Osteoblast (primary cell): ENCODE measurements around the gene DPM3. TPM values are rescaled to one million over a fixed set of nuclear protein-coding genes. Genes with fewer than 3 reads are reported as not detected.
A peak's percentile ranks its signal among the peaks of the same experiment; 100 is the strongest.
"Not testable (repeated sequence)": the region's sequence is repeated elsewhere in the genome, so short reads cannot be mapped to it uniquely, and the experiment has no call there.

Source experiments
- DNase-seq: peaks from one replicate; pipeline ENCODE4 v3.0.0; 2011; ENCODE audit warnings: low spot score, mixed read lengths; ENCODE audit not compliant: insufficient read length; ENCODE audit errors: missing footprints
- H2AFZ ChIP-seq: 2 replicates; pipeline ENCODE4 v1.6.0; 2011; ENCODE audit warnings: mild to moderate bottlenecking, low read length
- H3K27ac ChIP-seq: 2 replicates; pipeline ENCODE4 v1.5.1; 2011; ENCODE audit warnings: mild to moderate bottlenecking, low read depth, low read length, moderate library complexity
- H3K27me3 ChIP-seq: 2 replicates; pipeline ENCODE4 v1.6.0; 2012; ENCODE audit warnings: mild to moderate bottlenecking, control low read depth, inconsistent platforms, low read length, moderate library complexity; ENCODE audit not compliant: insufficient read depth
- H3K36me3 ChIP-seq: 2 replicates; pipeline ENCODE4 v1.5.1; 2011; ENCODE audit warnings: mild to moderate bottlenecking, low read length, control low read depth, moderate library complexity; ENCODE audit not compliant: insufficient read depth
- H3K4me1 ChIP-seq: 2 replicates; pipeline ENCODE4 v1.5.1; 2011; ENCODE audit warnings: mild to moderate bottlenecking, low read length, control low read depth, moderate library complexity; ENCODE audit not compliant: insufficient read depth
- H3K4me2 ChIP-seq: 2 replicates; pipeline ENCODE4 v1.6.0; 2011; ENCODE audit warnings: mild to moderate bottlenecking, low read length; ENCODE audit not compliant: insufficient read depth
- H3K4me3 ChIP-seq: fragments of 200-600 bp; sonication (generic); 3 replicates; pipeline ENCODE4 v1.5.1; 2012; ENCODE audit warnings: mild to moderate bottlenecking, low read length, inconsistent platforms; ENCODE audit not compliant: insufficient read depth
- H3K79me2 ChIP-seq: 2 replicates; pipeline ENCODE4 v1.6.0; 2012; ENCODE audit warnings: mild to moderate bottlenecking, low read length, control low read depth, inconsistent platforms; ENCODE audit not compliant: insufficient read depth
- H3K9me3 ChIP-seq: 2 replicates; pipeline ENCODE4 v1.5.1; 2011; ENCODE audit warnings: low read depth, low read length, control low read depth
- H4K20me1 ChIP-seq: 2 replicates; pipeline ENCODE4 v1.6.0; 2012; ENCODE audit warnings: mild to moderate bottlenecking, low read length, control low read depth; ENCODE audit not compliant: insufficient read depth
- CTCF ChIP-seq: IDR thresholded peaks from 2 replicates; pipeline ENCODE4 v1.5.1; 2011; ENCODE audit warnings: mild to moderate bottlenecking, low read depth, low read length, moderate library complexity; ENCODE audit errors: extremely low read depth
- total RNA-seq: library from RNA; depleted of rRNA; stranded (reverse); fragments of >200 nt; gene quantifications from 2 replicates; pipeline ENCODE4 v1.2.3, GENCODE V29; 2012

DPM3 gene
- total RNA-seq, 1 donor = 34.4 TPM

GRCh38 chr1:155158991-155159390 lies 18.7 kb upstream of the DPM3 start:
- TF ChIP-seq CTCF = no peak
- H3K9me3 ChIP-seq = no peaks in the 10 kb centered on the region
- peak; percentile 46 for DNase-seq
- H3K27ac ChIP-seq = no peak overlapping the region
- no peaks in the 10 kb centered on the region for H3K4me1 ChIP-seq
- no peaks in the 10 kb centered on the region for H3K79me2 ChIP-seq
- no peaks in the 10 kb centered on the region for H3K36me3 ChIP-seq
- H3K4me3 ChIP-seq = no peak overlapping the region
- H4K20me1 ChIP-seq = no peaks in the 10 kb centered on the region
- H2AFZ ChIP-seq = no peak overlapping the region
- no peak overlapping the region for H3K4me2 ChIP-seq
- no peaks in the 10 kb centered on the region for H3K27me3 ChIP-seq

- H3K4me1 ChIP-seq, H4K20me1 ChIP-seq, H3K9me3 ChIP-seq, H3K4me2 ChIP-seq, H3K27me3 ChIP-seq, H3K36me3 ChIP-seq, H2AFZ ChIP-seq, H3K79me2 ChIP-seq, H3K27ac ChIP-seq, DNase-seq, H3K4me3 ChIP-seq: not testable (repeated sequence)
These were observed 15.8 kb upstream of the DPM3 start for GRCh38 chr1:155155996-155156643.

GRCh38 chr1:155145491-155145890 lies 5.2 kb upstream of the DPM3 start:
- no peak overlapping the region for H2AFZ ChIP-seq
- H4K20me1 ChIP-seq = no peaks in the 10 kb centered on the region
- no peak for TF ChIP-seq CTCF
- H3K9me3 ChIP-seq = no peaks in the 10 kb centered on the region
- H3K4me1 ChIP-seq = peaks cover 2% of the 10 kb centered on the region
- no peak overlapping the region for H3K27ac ChIP-seq
- no peak for DNase-seq
- H3K79me2 ChIP-seq = no peaks in the 10 kb centered on the region
- H3K4me3 ChIP-seq = no peak overlapping the region
- H3K4me2 ChIP-seq = no peak overlapping the region
- H3K36me3 ChIP-seq = no peaks in the 10 kb centered on the region
- H3K27me3 ChIP-seq = peaks cover 6% of the 10 kb centered on the region

GRCh38 chr1:155141749-155142148 lies 1.4 kb upstream of the DPM3 start:
- H3K27me3 ChIP-seq = peaks cover 6% of the 10 kb centered on the region
- peaks cover 12% of the 10 kb centered on the region for H3K4me1 ChIP-seq
- H3K9me3 ChIP-seq = no peaks in the 10 kb centered on the region
- H4K20me1 ChIP-seq = no peaks in the 10 kb centered on the region
- peaks cover 9% of the 10 kb centered on the region for H3K36me3 ChIP-seq
- no peak overlapping the region for H3K4me3 ChIP-seq
- no peak overlapping the region for H2AFZ ChIP-seq
- no peak for DNase-seq
- no peak for TF ChIP-seq CTCF
- no peak overlapping the region for H3K4me2 ChIP-seq
- no peak overlapping the region for H3K27ac ChIP-seq
- peaks cover 32% of the 10 kb centered on the region for H3K79me2 ChIP-seq
